HG03108 (cell line): ENCODE measurements around the gene KBTBD8.

Experiments
- ATAC-seq: cut with Tn5 transposase; IDR thresholded peaks from one replicate; pipeline ENCODE4 v1.9.1; 2021; ENCODE audit warnings: moderate library complexity; ENCODE audit not compliant: unreplicated experiment

KBTBD8 gene, protein sequence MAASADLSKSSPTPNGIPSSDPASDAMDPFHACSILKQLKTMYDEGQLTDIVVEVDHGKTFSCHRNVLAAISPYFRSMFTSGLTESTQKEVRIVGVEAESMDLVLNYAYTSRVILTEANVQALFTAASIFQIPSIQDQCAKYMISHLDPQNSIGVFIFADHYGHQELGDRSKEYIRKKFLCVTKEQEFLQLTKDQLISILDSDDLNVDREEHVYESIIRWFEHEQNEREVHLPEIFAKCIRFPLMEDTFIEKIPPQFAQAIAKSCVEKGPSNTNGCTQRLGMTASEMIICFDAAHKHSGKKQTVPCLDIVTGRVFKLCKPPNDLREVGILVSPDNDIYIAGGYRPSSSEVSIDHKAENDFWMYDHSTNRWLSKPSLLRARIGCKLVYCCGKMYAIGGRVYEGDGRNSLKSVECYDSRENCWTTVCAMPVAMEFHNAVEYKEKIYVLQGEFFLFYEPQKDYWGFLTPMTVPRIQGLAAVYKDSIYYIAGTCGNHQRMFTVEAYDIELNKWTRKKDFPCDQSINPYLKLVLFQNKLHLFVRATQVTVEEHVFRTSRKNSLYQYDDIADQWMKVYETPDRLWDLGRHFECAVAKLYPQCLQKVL

DNA sequence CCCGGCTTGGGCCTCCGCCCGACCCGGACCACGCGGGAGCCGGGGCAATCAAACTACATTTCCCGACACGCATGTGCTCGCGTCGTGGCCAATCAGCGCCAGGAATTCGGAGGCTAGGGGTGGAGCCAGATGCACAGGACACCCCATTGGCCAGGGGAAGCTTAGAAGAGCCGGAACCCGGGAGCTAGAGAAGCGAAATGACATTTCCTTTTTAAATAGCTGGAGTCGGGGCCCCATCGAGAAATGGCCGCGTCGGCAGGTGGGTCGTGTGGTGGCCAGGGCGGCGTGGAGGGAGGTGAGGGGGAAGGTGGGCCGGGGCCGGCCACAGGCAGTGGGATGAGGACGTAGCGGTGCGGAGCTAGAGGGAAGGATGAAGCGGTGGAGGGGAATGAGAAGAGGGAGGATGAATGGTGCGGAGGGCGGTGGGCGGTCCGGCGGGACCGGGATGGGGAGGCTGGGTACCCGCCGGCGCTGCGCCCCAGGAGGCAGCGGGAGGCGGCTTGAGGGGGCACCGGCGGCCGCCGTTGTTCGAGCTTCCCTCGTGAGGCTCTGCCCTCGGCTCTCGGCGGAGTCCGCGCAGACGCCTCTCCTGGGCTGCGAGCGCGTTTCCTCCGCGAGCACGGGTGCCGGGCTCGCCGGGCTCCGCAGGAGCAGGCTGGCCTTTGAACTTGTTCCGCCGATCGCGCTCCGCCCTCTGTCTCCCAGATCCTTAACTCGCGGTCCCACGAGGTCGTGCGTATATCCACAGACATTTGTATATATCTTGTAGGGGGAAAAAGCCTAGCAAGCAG is at the start of gene KBTBD8:
KBTBD8 (plus strand) TSS at position 195 of the 791 bp plus-strand sequence; CDS start at position 244, 49 bp downstream.
- peak; percentile 94 for ATAC-seq

DNA sequence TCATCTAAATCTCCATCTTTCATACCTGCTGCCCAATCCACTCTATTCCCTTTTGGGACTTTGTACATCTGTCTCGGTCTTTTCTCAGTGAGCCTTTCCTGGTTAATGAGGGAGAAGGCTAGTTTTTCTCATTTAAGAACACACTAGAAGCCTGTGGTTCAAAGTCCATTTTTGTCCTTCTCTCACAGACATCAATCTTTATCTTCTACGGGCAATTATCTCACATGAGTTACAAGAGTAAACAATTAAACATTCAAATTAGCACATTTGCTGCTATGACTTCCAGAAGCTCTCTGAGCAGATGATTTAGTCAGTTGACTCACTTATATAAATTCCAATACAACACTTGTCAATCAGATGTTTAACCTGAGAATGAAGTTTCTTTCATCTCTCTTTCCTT is 49.3 kb upstream of the KBTBD8 start:
- ATAC-seq, result no peak

DNA sequence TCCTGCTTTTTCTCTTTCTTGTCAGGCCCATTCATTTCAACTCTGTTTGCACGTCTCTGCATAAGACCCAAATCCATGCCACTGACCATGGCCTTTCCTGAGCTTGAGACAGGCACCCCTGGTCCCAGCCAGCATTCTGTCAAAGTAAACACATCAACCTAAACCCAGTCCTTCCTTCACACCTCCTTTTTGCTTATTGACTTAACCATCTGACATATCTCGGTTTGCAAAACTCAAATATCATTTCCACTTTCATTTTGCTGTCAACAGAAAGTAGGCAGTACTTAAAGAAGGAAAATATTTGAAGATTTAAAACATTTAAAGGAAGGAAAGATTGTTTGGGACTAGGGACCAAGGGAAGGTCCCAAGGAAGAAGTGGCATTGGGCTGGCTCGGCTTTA is 48.2 kb upstream of the KBTBD8 start:
- no peak for ATAC-seq

DNA sequence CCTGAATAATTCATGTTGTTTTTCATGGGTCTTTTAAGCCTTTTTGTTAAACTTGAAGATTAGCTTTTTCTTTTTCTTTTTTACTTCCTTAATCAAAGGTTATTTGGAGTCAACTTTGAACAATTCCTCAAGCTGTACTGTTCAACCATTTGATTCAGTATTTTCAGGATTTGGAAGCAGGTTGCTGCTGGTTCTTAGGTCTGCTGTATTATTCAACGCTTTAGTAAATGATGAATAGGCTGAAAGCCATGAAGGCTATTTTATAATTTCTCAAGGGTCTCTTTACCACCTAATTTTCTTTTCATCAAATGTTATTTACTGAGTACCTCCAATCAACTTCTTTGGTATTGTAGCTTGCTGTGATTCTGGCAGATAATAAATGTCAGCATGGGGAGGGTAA is 45.8 kb upstream of the KBTBD8 start:
- no peak for ATAC-seq

DNA sequence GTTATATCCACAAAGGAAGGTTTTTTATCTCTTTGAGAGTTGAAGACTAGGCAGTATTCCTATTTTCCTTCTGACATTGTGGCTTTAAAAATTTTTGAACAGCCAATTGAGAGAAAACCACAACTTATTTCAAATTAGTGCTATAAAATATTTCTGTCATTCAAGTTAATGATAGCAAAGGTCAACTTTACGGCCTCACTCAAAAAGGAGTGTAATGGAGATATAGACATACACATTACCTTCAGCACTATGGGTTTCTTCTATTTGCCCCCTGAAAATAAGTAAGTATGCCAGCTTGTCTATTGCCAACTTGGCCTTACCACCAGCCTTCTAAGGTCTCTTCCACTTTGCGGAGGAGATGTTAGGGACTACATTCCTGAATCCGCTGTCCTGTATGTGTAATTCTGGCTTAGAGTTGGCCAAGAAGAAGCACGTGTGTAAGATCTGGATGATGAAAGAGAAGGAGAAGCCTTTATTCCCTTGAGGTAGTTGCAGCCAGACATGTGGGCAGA is 44.1 kb upstream of the KBTBD8 start:
- ATAC-seq, result no peak

DNA sequence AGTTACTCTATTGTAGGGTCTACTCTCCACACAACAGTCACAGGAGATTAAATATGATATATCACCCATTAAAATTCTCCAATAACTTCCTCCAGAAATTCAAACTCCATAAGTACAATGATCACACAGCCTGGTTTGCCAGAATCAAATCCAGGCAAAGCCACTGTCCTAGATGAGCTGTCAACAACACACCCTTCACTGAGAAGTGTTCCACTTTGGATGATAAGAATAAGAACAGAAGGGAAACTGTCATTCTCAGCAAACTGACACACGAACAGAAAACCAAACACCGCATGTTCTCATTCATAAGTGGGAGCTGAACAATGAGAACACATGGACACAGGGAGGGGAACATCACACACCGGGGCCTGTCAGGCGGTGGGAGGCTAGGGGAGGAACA is 41.4 kb upstream of the KBTBD8 start:
- no peak for ATAC-seq

DNA sequence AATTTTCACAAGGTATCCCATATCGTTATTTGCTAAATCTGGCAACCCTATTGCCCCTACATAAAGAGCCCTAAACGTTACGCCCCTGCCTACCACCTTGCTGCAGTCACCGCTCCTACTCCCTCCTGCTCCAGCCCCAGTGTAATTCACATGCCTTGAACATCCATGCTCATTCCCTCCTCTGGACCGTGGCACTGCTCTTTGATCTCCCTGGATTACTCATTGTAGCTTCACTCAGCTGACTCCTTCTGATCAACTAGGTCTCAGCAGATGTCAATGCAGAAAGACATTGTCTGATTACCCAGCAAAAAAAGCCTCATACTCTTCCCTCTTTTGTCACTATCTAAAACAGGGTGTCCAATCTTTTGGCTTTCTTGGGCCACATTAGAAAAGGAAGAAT is 40.7 kb upstream of the KBTBD8 start:
- no peak for ATAC-seq

DNA sequence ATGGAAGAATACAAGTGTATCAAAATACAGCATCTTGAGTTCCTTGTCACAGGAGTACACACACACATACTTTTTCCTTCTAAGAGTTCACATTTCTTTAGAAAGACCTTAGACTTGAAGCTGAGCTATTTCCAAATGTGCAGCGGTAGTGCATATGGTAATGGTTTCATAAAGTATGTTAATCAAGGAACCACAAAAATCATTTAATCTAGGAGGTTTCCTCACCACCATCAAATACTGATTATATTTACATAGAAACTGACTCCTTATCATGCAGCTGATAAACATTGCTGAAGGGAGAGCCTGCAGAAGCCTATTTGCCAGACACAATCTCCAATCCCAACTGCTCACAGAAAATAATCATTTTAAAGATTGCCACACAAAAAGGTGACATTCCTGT is 40.0 kb upstream of the KBTBD8 start:
- no peak for ATAC-seq

DNA sequence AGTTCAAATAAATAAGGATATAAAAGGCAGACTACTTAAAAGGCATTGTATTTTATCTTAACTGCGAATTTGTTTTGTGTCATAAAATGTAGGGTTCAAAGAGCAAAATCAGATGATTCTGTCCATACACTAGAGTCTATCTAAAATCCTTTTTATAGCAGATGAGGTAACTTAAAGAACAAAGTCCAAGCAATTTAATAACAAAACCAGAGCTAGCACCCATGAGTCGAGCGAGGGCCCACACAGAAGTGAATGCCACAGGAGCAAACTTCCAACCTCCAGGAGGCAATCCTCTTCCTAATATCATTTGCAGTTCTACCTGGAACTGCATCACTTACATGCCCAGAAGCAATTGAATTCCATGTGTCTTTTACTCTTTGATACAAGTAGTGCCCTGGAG is 35.4 kb upstream of the KBTBD8 start:
- ATAC-seq, result no peak

DNA sequence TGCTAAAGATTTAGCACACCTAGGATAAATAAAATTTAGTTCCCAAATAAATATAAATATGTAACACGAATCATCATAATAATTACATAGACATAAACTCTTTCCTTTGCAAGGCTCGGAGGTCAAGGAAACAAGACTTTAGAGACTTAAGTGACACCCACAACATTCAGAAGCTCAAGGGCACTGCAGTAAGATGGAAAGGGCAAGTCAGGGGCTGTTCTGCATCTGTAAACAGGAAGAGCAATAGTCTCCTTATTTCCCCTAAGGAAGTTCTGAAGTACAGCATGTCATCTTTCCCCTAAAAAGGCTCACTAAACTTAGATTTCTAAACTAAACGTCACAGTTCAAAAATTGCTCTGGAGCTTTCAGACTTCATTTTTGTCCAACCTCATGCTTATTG is 26.9 kb upstream of the KBTBD8 start:
- ATAC-seq, result no peak

DNA sequence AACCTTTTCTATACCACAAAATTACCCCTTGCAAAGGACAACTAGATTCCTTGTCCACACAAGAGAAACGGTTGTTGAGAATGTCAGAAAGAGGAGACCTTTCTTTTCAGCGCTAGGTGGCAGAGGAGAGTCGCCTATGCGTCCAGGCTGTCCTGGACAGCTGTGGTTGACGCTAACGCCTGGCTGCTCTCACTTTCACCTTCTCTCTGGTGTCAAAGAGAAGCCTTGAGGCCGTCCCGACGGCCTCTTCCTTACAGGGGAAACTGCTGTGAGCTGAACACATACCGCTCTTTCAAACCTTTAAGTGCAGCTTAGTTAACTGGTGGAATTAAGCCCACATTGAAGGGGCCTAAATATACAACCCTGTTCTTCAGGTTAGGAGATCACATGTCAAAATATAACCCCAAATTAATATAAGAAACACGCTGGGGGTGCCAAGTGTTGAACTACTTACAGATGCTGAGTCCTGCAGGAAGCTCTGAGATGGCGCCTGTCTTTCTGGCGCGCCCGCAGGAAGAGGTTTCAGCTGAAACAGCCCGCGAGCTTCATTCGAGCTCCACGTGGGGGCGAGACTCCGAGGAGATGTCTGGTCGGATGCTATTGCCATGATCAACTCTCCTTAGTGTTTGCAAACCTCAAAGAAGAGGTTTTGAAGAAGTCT is 26.1 kb upstream of the KBTBD8 start:
- peak; percentile 100 for ATAC-seq

DNA sequence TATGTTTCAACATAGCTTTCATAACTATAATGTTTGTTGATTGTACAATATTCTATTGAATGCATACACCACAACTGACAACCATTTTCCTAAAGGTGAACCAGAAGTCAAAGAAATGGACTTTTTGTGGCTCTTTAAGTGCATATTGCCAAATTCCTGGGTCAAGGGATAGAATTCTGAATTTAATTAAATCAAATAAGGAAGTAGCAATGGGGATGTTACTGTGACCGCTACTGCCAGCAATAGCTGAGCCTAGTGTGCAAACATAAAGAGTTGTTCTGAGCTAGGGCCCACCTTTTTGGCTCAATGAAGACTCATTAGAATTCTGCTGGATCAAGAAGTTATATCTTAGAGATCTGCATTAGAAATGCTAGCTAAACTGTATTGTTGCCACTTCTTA is 17.3 kb upstream of the KBTBD8 start:
- no peak for ATAC-seq

DNA sequence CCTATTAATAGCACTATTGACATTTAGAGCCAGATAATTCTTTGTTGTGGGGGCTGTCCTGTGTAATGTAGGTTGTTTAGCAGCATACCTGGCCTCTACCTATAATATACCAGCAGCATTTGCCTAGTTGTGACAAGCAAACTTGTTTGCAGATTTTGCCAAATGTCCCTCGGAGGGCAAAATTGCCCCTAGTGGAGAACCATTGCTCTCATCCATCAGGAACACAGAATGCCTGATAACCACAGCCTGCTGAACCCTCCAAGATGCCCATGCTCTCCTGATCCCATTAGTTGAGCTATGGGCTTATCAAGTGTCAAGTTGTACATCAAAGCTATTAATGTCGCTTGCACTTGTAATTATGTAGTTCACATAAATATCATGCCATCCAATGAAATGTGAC is 15.0 kb upstream of the KBTBD8 start:
- no peak for ATAC-seq

DNA sequence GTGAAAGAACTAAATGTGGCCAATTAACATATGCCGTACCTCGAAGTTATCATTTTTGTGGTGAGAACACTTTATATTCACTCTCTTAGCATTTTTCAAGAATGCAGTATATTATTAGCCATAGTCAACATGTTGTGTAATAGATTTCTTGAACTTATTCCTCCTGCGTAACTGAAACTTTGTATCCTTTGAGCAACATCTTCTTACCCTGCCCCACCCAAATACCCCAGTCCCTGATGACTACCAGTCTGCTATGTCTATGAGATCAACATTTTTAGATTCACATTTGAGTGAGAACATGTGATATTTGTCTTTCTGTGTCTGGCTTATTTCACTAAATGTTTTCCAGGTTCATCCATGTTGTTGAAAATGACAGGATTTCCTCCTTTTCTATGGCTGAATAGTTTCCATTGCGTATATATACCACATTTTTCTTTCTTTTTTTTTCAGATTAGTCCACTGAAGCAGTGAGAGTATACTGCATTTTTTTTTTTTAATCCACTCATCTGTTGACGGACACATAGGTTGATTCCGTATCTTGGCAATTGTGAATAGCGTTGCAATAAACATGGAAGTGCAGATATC is 12.7 kb upstream of the KBTBD8 start:
- ATAC-seq, result no peak

DNA sequence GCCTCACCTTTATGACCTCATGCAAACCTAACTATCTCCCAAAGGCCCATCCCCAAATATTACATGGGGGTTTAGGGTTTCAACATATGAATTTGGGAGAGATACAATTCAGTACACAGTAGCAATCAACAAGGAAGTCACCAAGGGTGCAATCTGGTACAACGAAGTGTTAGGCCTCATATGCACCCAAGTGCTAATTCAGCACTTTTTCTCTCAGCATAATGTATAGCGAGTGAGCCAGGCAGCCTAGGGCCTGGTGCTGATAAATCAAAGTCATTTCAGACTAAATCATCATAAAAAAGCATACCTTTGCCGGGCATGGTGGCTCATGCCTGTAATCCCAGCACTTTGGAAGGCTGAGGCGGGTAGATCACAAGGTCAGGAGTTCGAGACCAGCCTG is 11.7 kb upstream of the KBTBD8 start:
- no peak for ATAC-seq

DNA sequence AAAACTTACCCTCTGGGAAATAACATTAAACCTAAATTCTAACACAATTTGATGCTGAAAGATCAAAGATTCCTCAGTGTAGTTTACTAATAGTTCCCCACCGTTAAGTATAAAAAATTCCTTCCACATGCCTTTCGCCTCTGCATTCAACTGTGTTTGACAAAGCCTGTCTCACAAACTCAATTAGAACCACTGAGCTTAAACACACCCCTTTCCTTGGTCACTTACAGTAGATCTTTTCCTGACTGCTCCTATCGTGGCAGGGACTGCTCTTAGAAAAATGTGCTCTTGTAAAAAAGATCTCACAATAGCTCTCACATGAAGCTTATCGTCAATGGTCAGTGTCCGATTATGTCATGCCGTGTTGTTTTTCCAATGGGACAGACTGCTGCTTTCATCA is 8.9 kb upstream of the KBTBD8 start:
- no peak for ATAC-seq

DNA sequence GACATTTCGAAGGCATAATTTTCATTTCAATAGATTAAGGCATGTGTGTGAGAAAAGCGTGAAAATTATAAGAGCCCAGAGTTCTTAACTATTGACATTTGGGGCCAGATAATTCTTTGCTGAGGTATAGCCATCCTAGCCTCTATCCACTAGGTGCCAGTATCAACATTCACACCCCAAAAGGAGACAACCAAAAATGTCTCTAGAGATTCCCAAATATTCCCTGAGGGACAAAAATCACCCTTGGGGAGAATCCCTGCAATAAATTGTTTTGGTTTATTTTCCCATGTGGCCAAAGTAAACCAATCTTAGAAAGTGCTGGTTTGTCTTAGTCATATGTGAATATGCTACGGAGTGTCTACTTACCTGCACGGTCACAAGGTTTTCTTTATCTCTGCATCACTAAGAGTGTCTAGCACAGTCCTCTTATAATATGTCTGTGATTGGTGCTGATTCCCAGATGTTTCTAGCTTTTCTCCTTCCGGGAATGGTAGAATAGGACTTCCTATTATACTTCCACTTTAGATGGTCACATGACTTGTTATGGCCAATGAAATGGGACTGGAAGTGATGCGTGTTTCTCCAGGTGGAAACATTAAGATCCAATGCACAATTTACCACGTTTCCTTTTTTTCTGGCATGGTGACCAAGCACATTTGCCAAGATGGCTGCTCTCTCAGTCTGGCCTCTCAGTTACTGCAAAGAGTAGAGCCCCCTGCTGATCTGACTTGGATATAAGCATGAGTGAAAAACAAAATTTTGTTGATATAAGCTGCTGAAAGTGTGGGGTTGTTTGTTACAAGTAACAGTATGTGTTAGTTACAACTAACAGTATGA is 8.0 kb upstream of the KBTBD8 start:
- peak; percentile 70 for ATAC-seq

DNA sequence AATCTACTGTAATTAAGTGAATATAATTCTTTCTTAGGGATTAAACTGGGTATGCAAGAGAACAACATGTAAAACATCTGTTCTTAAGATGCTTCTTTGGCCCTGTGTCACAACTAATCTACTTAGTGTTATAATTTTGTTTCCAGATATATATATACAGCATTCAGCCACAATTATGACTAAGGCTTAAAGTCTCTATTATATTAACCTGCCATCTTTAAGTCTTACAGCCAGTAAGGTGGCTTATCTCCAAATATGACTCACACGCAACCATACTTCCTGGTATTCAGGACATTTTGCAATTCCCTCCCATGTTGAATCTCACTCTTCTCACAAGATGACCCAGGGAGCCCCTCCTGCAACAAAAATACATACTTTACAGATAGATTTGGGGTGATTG is 6.6 kb upstream of the KBTBD8 start:
- no peak for ATAC-seq

DNA sequence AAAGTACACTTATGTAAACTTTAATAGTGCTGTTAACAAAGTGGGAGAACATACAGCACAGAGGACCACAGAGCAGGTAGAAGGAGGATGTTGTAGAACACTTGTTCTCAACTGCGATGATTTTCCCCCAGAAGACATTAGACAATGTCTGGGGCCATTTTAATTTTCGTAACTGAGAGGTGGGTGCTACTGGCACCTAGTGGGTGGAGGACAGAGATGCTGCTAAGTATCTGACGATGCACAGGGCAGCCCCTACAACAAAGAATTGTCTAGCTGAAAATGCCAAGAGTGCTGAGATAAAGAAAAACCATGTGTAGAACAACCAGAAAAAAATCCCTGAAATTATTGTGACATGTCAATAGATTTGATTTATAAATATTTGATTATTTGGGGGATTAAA is 5.0 kb upstream of the KBTBD8 start:
- no peak for ATAC-seq

DNA sequence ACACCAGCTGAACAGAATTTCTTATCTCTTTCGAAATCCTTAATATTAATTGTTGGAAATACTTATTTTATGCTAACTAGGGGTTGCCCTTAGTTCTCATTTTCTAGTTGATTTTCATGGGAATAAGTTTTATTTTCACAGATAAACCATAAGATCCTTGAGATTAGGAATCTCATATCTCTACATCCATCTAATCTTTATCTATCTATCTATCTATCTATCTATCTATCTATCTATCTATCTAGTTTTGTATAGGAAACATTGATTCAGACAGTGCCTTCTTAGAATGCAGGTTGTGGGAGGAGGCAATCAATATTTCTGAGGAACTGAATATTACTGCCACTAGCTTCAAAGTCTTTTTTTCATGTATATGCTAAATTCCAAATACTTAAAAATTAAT is 3.5 kb upstream of the KBTBD8 start:
- no peak for ATAC-seq
